OCI-LY7 (cell line): ENCODE results near the gene NEO1.

Experiments used
- CTCF ChIP-seq: fragments of 200-600 bp; sonication (generic); conservative IDR thresholded peaks from 2 replicates; pipeline ENCODE4 v1.5.1; 2014; ENCODE audit warnings: mild to moderate bottlenecking, antibody characterized with exemption, low read length, moderate library complexity, mixed read lengths
- EZH2phosphoT487 ChIP-seq: fragments of 200-600 bp; sonication (generic); IDR thresholded peaks from 2 replicates; pipeline ENCODE4 v1.6.1; 2018; ENCODE audit warnings: low read depth, borderline replicate concordance, mild to moderate bottlenecking, mixed run types, antibody characterized with exemption, low read length, moderate library complexity, mixed read lengths

GRCh38 chr15:73240866-73241499, 188.7 kb downstream of the NEO1 start:
- peak; percentile 97 for TF ChIP-seq CTCF
- TF ChIP-seq EZH2phosphoT487, result no peak
